Tibial nerve (tissue), 4 donors: ENCODE results near the gene RABEP2. TPM values are rescaled to one million over a fixed set of nuclear protein-coding genes. Genes with fewer than 3 reads are reported as not detected.

Experiments
- DNase-seq, 2 donors: peaks; one replicate each; pipeline ENCODE4 v3.0.0-alpha.2; 2019; ENCODE audit warnings: low spot score in 2 of 2
- H3K27ac ChIP-seq, 4 donors: fragments of 200-600 bp; sonication (generic) in 3 of 4; one replicate each; pipeline ENCODE4 v1.5.1; 2017 to 2019; ENCODE audit warnings: mild to moderate bottlenecking in 1 of 4
- H3K27me3 ChIP-seq, 2 donors: fragments of 200-600 bp; sonication (generic) in 1 of 2; one replicate each; pipeline versions ENCODE4 v1.5.1 to v1.6.0; 2017 to 2019
- H3K36me3 ChIP-seq, 3 donors: fragments of 200-600 bp; sonication (generic); one replicate each; pipeline ENCODE4 v1.5.1; 2018 to 2019
- H3K4me1 ChIP-seq, 4 donors: fragments of 200-600 bp; sonication (generic) in 3 of 4; one replicate each; pipeline ENCODE4 v1.5.1; 2017 to 2019
- H3K4me3 ChIP-seq, 4 donors: fragments of 200-600 bp; sonication (generic) in 3 of 4; one replicate each; pipeline ENCODE4 v1.5.1; 2017 to 2019; ENCODE audit warnings: mild to moderate bottlenecking in 1 of 4, moderate library complexity in 1 of 4
- H3K9me3 ChIP-seq, 4 donors: fragments of 200-600 bp; sonication (generic) in 3 of 4; one replicate each; pipeline ENCODE4 v1.5.1; 2017 to 2019
- EP300 ChIP-seq, 2 donors: sonication (generic); formaldehyde crosslinking; IDR thresholded peaks; one replicate each; pipeline ENCODE4 v1.6.1; 2017; ENCODE audit warnings: antibody characterized with exemption in 2 of 2, mild to moderate bottlenecking in 1 of 2
- POLR2A ChIP-seq, 2 donors: fragments of 450-650 bp; IDR thresholded peaks; one replicate each; pipeline ENCODE4 v1.6.1; 2017; ENCODE audit warnings: antibody characterized with exemption in 2 of 2, mild to moderate bottlenecking in 2 of 2, moderate library complexity in 2 of 2
- WGBS, 2 donors: methylation state at CpG; one replicate each; pipeline ENCODE4 v1.1.5; 2018; 5-methylcytosine and 5-hydroxymethylcytosine counted together
- total RNA-seq, 4 donors: library from RNA; depleted of rRNA; stranded (reverse); fragments of >200 nt; gene quantifications; one replicate each; pipeline ENCODE4 v1.1.0, GENCODE V29; 2016
- TF ChIP-seq, protein P1 (sequence below), 5 experiments: fragments of 200-600 bp in 3 of 5; fragments of 450-650 bp in 2 of 5; sonication (generic) in 3 of 5; IDR thresholded peaks; one replicate each; pipeline ENCODE4 v1.5.1; 2016 to 2019; ENCODE audit warnings: antibody characterized with exemption in 5 of 5, mild to moderate bottlenecking in 3 of 5, moderate library complexity in 2 of 5

Gene RABEP2
- total RNA-seq, 4 donors from 2014 or later = 30.3 to 57.0 (median 32.4) TPM

DNA sequence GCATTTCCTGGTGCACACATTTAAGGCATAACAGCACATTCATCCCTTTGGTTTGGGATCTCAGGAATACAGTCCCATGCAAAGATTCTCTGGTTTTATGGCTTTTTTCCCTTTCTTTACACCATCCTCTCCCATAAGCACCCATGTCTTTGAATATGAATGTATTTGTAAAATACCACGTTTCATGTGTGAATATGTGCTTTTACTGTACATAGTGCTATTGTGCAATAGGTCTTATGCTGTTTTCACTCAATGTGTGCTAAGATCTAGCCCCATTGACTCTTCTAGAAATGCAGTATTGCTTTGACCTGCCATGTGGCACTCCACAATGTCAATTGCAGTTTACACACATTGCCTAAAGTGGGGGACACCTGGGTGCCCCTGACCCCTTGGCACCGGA lies 39.5 kb upstream of the RABEP2 start:
- Histone ChIP-seq H3K27ac (no peak overlapping the region), H3K4me3 (no peak overlapping the region), H3K4me1 (no peaks in the 10 kb centered on the region), H3K27me3 (no peaks in the 10 kb centered on the region), H3K36me3 (peaks cover 3 to 70% (median 12%) of the 10 kb centered on the region in 3 donors), H3K9me3 (no peaks in the 10 kb centered on the region)
- 84 to 88% methylated on average over 2 of the region's 2 CpGs for WGBS, 2 donors
- DNase-seq = no peak
- TF ChIP-seq, protein P1, sequence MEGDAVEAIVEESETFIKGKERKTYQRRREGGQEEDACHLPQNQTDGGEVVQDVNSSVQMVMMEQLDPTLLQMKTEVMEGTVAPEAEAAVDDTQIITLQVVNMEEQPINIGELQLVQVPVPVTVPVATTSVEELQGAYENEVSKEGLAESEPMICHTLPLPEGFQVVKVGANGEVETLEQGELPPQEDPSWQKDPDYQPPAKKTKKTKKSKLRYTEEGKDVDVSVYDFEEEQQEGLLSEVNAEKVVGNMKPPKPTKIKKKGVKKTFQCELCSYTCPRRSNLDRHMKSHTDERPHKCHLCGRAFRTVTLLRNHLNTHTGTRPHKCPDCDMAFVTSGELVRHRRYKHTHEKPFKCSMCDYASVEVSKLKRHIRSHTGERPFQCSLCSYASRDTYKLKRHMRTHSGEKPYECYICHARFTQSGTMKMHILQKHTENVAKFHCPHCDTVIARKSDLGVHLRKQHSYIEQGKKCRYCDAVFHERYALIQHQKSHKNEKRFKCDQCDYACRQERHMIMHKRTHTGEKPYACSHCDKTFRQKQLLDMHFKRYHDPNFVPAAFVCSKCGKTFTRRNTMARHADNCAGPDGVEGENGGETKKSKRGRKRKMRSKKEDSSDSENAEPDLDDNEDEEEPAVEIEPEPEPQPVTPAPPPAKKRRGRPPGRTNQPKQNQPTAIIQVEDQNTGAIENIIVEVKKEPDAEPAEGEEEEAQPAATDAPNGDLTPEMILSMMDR (IDR thresholded peaks at IDR 0.05) = no peak
- TF ChIP-seq POLR2A (IDR thresholded peaks at IDR 0.05) = no peak
- no peak for TF ChIP-seq EP300 (IDR thresholded peaks at IDR 0.05)

DNA sequence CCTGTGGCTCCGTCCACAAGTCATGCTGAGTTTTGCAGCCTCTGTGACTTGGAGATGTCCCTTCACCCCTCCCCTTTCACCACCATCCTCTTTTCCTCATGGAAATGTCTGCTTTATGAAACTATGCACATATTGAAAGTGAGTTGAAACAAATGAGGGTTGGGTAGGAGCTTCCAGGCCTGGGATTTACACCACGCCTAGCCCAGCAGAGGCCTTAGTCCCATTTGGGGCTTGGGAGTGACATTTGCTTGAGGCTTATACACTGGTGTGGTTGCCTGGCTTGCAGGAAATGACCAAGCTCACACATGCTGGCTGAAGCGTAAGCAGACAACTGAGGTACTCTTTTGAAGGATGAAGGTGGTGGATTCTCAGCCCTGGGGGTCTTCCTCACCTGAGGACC lies 39.0 kb upstream of the RABEP2 start:
- no peaks in the 10 kb centered on the region for H3K27me3 ChIP-seq
- H3K9me3 ChIP-seq = no peaks in the 10 kb centered on the region
- no peak overlapping the region for H3K27ac ChIP-seq
- H3K4me3 ChIP-seq = no peak overlapping the region
- DNase-seq = no peak
- no peaks in the 10 kb centered on the region for H3K4me1 ChIP-seq
- TF ChIP-seq EP300 (IDR thresholded peaks at IDR 0.05) (no peak), POLR2A (IDR thresholded peaks at IDR 0.05) (no peak)
- TF ChIP-seq, protein P1 (IDR thresholded peaks at IDR 0.05) = no peak
- WGBS, 2 donors = 83 to 88% methylated on average over 3 of the region's 3 CpGs
- peaks cover 3 to 71% (median 12%) of the 10 kb centered on the region in 3 donors for H3K36me3 ChIP-seq

DNA sequence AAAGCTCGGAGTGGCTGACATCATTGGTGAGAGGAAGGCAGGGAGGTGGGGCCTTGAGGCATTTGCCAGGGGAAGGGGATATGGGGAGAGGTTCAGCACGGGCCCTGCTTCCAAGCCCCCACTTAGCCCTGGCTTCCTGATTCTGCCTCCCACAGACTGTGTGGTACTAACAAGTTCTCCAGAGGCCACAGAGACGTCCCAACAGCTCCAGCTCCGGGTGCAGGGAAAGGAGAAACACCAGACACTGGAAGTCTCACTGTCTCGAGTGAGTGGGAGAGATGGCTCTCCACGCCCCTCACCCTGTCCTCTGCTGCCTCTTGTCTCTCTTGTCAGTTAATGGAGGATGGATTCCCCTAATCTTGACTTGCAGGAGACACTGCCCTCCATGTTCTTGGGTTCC lies 33.8 kb upstream of the RABEP2 start:
- no peaks in the 10 kb centered on the region for H3K9me3 ChIP-seq
- H3K27ac ChIP-seq = no peak overlapping the region
- no peak for DNase-seq
- H3K36me3 ChIP-seq = peaks cover 3 to 92% (median 11%) of the 10 kb centered on the region in 3 donors
- no peak overlapping the region for H3K4me3 ChIP-seq
- TF ChIP-seq EP300 (IDR thresholded peaks at IDR 0.05) = no peak
- TF ChIP-seq POLR2A (IDR thresholded peaks at IDR 0.05) = no peak
- 80 to 87% methylated on average over 6 of the region's 6 CpGs for WGBS, 2 donors
- peaks cover 0 to 2% (median 0%) of the 10 kb centered on the region in 4 donors for H3K4me1 ChIP-seq
- no peaks in the 10 kb centered on the region for H3K27me3 ChIP-seq

DNA sequence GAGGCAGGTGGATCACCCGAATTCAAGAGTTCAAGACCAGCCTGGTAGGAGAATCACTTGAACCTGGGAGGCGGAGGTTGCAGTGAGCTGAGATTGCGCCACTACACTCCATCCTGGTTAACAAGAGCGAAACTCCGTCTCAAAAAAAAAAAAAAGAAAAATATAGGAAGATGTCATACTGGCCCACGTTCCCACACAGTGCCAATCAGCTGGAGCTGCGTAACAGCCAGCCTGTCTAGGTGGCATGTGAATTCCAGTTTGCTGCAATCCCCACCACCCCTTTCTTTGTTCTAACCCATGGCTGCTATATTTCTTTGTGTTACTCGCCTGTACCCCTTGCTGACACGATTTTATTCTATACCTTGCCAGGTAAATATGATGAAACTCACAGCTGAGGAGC lies 33.2 kb upstream of the RABEP2 start:
- H3K9me3 ChIP-seq = no peaks in the 10 kb centered on the region
- TF ChIP-seq EP300 (IDR thresholded peaks at IDR 0.05) (no peak), POLR2A (IDR thresholded peaks at IDR 0.05) (no peak)
- TF ChIP-seq, protein P1 (IDR thresholded peaks at IDR 0.05) = no peak
- 93 to 96% methylated on average over 9 of the region's 9 CpGs for WGBS, 2 donors
- DNase-seq = no peak
- no peak overlapping the region for H3K4me3 ChIP-seq
- H3K27ac ChIP-seq = no peak overlapping the region
- H3K27me3 ChIP-seq = no peaks in the 10 kb centered on the region
- H3K36me3 ChIP-seq = peaks cover 3 to 92% (median 5%) of the 10 kb centered on the region in 3 donors
- H3K4me1 ChIP-seq = peaks cover 0 to 8% (median 0%) of the 10 kb centered on the region in 4 donors

DNA sequence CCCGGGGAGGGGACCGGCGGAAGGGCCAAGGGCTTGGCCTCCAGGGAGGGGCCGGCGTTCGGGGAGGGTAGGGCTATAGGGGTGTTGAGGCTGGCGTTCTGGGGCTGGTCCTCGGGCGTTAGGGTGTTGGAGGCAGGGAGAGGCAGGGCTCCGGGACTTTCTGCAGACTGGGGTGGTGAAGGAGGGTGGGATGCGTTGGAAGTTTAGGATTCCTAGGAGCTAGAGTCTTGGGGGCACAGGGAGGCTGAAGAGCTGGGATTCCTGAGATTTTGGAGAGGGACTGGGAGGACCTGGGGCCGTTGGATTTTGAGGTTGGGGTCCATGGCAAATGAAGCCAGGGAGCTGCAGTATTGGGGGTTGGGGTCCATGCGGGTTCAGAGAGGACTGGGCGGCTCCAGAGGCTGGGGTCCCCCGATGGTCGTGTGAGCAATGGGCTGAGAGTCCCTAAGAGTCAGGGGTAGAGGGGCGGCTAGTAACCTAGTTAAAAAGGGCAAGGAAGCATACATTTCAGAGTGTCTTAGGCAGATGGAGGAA lies 26.4 kb upstream of the RABEP2 start:
- Histone ChIP-seq H3K4me3 (peak overlapping the region; percentile 82 to 100 (median 96)), H3K9me3 (no peaks in the 10 kb centered on the region), H3K4me1 (peaks cover 0 to 32% (median 8%) of the 10 kb centered on the region in 4 donors), H3K27ac (peak overlapping the region; percentile 78 to 94 (median 88)), H3K27me3 (no peaks in the 10 kb centered on the region), H3K36me3 (peaks cover 0 to 37% (median 0%) of the 10 kb centered on the region in 3 donors)
- DNase-seq = no peak
- TF ChIP-seq POLR2A (IDR thresholded peaks at IDR 0.05) (no peak), EP300 (IDR thresholded peaks at IDR 0.05) (no peak)
- TF ChIP-seq, protein P1 (IDR thresholded peaks at IDR 0.05) = no peak
- 3 to 4% methylated on average over 13 to 17 of the region's 17 CpGs for WGBS, 2 donors
